Ovary (tissue), 9 donors: ENCODE data around the gene AAK1. TPM values are rescaled to one million over a fixed set of nuclear protein-coding genes. Genes with fewer than 3 reads are reported as not detected.
A peak's percentile ranks its signal among the peaks of the same experiment; 100 is the strongest.

Experiments used
- DNase-seq, 5 donors: peaks; one replicate each; pipeline ENCODE4 v3.0.0-alpha.2; 2019 to 2020
- H3K27ac ChIP-seq, 2 donors: fragments of 200-600 bp; one replicate each; pipeline versions ENCODE4 v1.5.1 to v1.8.0; 2019 to 2022
- H3K27me3 ChIP-seq: fragments of 200-600 bp; one replicate; pipeline ENCODE4 v1.8.0; 2022
- H3K36me3 ChIP-seq: fragments of 200-600 bp; sonication (generic); one replicate; pipeline ENCODE4 v1.5.1; 2019
- H3K4me1 ChIP-seq: one replicate; pipeline ENCODE4 v1.8.1; 2013; ENCODE audit warnings: mild to moderate bottlenecking, moderate library complexity; ENCODE audit not compliant: insufficient read depth
- H3K4me3 ChIP-seq: fragments of 200-600 bp; sonication (generic); one replicate; pipeline ENCODE4 v1.5.1; 2017
- H3K9me3 ChIP-seq, 2 donors: fragments of 200-600 bp in 1 of 2; sonication (generic) in 1 of 2; one replicate each; pipeline versions ENCODE4 v1.5.1 to v1.8.1; 2013 to 2019; ENCODE audit warnings: mild to moderate bottlenecking in 1 of 2, moderate library complexity in 1 of 2
- CTCF ChIP-seq, 3 donors: fragments of 450-650 bp in 2 of 3; fragments of 200-600 bp in 1 of 3; IDR thresholded peaks; one replicate each; pipeline versions ENCODE4 v1.5.1 to v1.8.0; 2016 to 2022; ENCODE audit warnings: antibody characterized with exemption in 3 of 3, mild to moderate bottlenecking in 1 of 3
- EP300 ChIP-seq: sonication (generic); formaldehyde crosslinking; IDR thresholded peaks from one replicate; pipeline ENCODE4 v1.6.1; 2017; ENCODE audit warnings: antibody characterized with exemption
- POLR2A ChIP-seq: fragments of 450-650 bp; IDR thresholded peaks from one replicate; pipeline ENCODE4 v1.6.1; 2017; ENCODE audit warnings: antibody characterized with exemption, mild to moderate bottlenecking, moderate library complexity
- WGBS, 3 donors: extraction: QIAGEN DNeasy Blood & Tissue Kit in 1 of 3; methylation state at CpG; one replicate each; pipeline versions ENCODE4 v1.1.5 to v1.1.7; 2013 to 2017; 5-methylcytosine and 5-hydroxymethylcytosine counted together
- intact Hi-C, 4 donors: fragments of 100-400 bp; cut with DNase I; formaldehyde crosslinking; loops; one replicate each; pipeline versions ENCODE4 v1.11.0 to v1.15.1; 2022 to 2023
- polyA plus RNA-seq, 2 donors: library from polyadenylated mRNA; stranded (reverse); fragments of 200-250 nt in 1 of 2; fragments of 350-450 nt in 1 of 2; fragmentation: Illumina TruSeq in 1 of 2; extraction: RNeasy Lipid Tissue Mini Kit (QIAGEN cat#74804) in 1 of 2; gene quantifications; one replicate each; pipeline ENCODE4 v1.2.3, GENCODE V29; 2013 to 2014
- total RNA-seq, 7 donors: library from RNA; depleted of rRNA in 2 of 7; stranded (reverse); fragments of >200 nt in 2 of 7; fragmentation: NEBNext Ultra II Directional in 3 of 7; extraction: Animal tissue kit (Norgen Biotek cat#: 25700) in 3 of 7; gene quantifications; one replicate each; pipeline versions ENCODE4 v1.1.0 to v1.2.4, GENCODE V29; 2016 to 2023
- donor health status: DM: no; HTN: no; CAD: no; lungs with moderate emphysema.
- donor health status: DM: no; HTN: no; CAD: no.
- donor health status: Bipolar disorder and iron deficiency.
- donor health status: DM: yes; HTN: yes; CAD: no.
- donor health status: DM: no; HTN: no; CAD: no.
- donor health status: DM: yes; HTN: yes; CAD: no.

The AAK1 gene
- total and polyA plus RNA-seq, 9 donors: 7.4 to 53.6 (median 34.3) TPM

GRCh38 chr2:69464575-69464974 lies 179.0 kb downstream of the AAK1 start:
- intact Hi-C loops: no loop called here
- Histone ChIP-seq H3K27ac (no peak overlapping the region), H3K9me3 (no peaks in the 10 kb centered on the region), H3K27me3 (no peaks in the 10 kb centered on the region), H3K36me3 (no peaks in the 10 kb centered on the region), H3K4me3 (no peak overlapping the region), H3K4me1 (no peaks in the 10 kb centered on the region)
- DNase-seq: peak in 1 of 5 donors; percentile 43
- TF ChIP-seq EP300: no peak
- TF ChIP-seq POLR2A: no peak
- TF ChIP-seq CTCF (IDR thresholded peaks at IDR 0.05): no peak
- WGBS, 3 donors: 63 to 78% (median 71%) methylated on average over 3 of the region's 3 CpGs

GRCh38 chr2:69462780-69463179 lies 180.8 kb downstream of the AAK1 start:
- TF ChIP-seq POLR2A: no peak
- TF ChIP-seq EP300: no peak
- no peak for TF ChIP-seq CTCF (IDR thresholded peaks at IDR 0.05)
- intact Hi-C loops: no loop called here
- no peaks in the 10 kb centered on the region for H3K9me3 ChIP-seq

GRCh38 chr2:69461404-69461803 lies 182.1 kb downstream of the AAK1 start:
- intact Hi-C loops: no loop called here
- H3K4me3 ChIP-seq: no peak overlapping the region
- no peak for DNase-seq
- no peaks in the 10 kb centered on the region for H3K9me3 ChIP-seq
- no peak overlapping the region for H3K27ac ChIP-seq
- no peak for TF ChIP-seq CTCF (IDR thresholded peaks at IDR 0.05)
- no peak for TF ChIP-seq EP300
- 97 to 98% (median 98%) methylated on average over 6 of the region's 6 CpGs for WGBS, 3 donors
- no peaks in the 10 kb centered on the region for H3K4me1 ChIP-seq
- H3K36me3 ChIP-seq: no peaks in the 10 kb centered on the region
- H3K27me3 ChIP-seq: no peaks in the 10 kb centered on the region

More at GRCh38 chr2:69462780-69463179, 180.8 kb downstream of the AAK1 start:
- H3K27ac ChIP-seq: no peak overlapping the region
- 97 to 98% (median 97%) methylated on average over 3 of the region's 3 CpGs for WGBS, 3 donors
- no peaks in the 10 kb centered on the region for H3K4me1 ChIP-seq
- DNase-seq: no peak
- H3K4me3 ChIP-seq: no peak overlapping the region
- H3K36me3 ChIP-seq: no peaks in the 10 kb centered on the region
- H3K27me3 ChIP-seq: no peaks in the 10 kb centered on the region

GRCh38 chr2:69459936-69460335 lies 183.6 kb downstream of the AAK1 start:
- no peak for DNase-seq
- WGBS, 3 donors: 34 to 83% (median 76%) methylated on average over 4 of the region's 4 CpGs
- TF ChIP-seq POLR2A: no peak
- TF ChIP-seq EP300: no peak
- TF ChIP-seq CTCF (IDR thresholded peaks at IDR 0.05): no peak
- H3K27me3 ChIP-seq: no peaks in the 10 kb centered on the region
- no peaks in the 10 kb centered on the region for H3K9me3 ChIP-seq
- no peaks in the 10 kb centered on the region for H3K36me3 ChIP-seq
- no peak overlapping the region for H3K4me3 ChIP-seq
- intact Hi-C loops: no loop called here
- H3K4me1 ChIP-seq: no peaks in the 10 kb centered on the region
- H3K27ac ChIP-seq: no peak overlapping the region
